SIG-M5 treated with dmso at 0.1 percent for 504 hours (cell line): ENCODE measurements around the gene CT45A3.
"Not testable (repeated sequence)": the region's sequence is repeated elsewhere in the genome, so short reads cannot be mapped to it uniquely, and the experiment has no call there.

Experiments
- DNase-seq: peaks from one replicate; lab custom pipeline; 2025; ENCODE audit not compliant: unreplicated experiment; lab: John Stamatoyannopoulos, UW

Gene CT45A3

GRCh38 chrX:135768091-135768490 lies at the start of gene CT45A3:
Gene CT45A3, minus strand, starts transcription at chrX:135768191. Its CDS starts 3,747 bp downstream, at chrX:135764444.
- not testable (repeated sequence) for DNase-seq

GRCh38 chrX:135802687-135803086 lies 34.7 kb upstream of the CT45A3 start, which contains the start of gene CT45A6:
Gene CT45A6, minus strand, starts transcription at chrX:135802787. Its CDS starts 3,794 bp downstream, at chrX:135798993.
- DNase-seq = not testable (repeated sequence)

GRCh38 chrX:135785403-135785802 lies 17.4 kb upstream of the CT45A3 start, which contains the start of gene CT45A5:
Gene CT45A5, minus strand, starts transcription at chrX:135785503. Its CDS starts 3,774 bp downstream, at chrX:135781729.
- not testable (repeated sequence) for DNase-seq

DNA sequence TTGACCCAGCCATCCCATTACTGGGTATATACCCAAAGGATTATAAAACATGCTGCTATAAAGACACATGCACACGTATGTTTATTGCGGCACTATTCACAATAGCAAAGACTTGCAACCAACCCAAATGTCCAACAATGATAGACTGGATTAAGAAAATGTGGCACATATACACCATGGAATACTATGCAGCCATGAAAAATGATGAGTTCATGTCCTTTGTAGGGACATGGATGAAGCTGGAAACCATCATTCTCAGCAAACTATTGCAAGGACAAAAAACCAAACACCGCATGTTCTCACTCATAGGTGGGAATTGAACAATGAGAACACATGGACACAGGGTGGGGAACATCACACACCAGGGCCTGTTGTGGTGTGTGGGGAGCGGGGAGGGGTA lies 23.3 kb downstream of the CT45A3 start:
- not testable (repeated sequence) for DNase-seq

GRCh38 chrX:135741192-135741715 lies 26.7 kb downstream of the CT45A3 start:
- no peak for DNase-seq

DNA sequence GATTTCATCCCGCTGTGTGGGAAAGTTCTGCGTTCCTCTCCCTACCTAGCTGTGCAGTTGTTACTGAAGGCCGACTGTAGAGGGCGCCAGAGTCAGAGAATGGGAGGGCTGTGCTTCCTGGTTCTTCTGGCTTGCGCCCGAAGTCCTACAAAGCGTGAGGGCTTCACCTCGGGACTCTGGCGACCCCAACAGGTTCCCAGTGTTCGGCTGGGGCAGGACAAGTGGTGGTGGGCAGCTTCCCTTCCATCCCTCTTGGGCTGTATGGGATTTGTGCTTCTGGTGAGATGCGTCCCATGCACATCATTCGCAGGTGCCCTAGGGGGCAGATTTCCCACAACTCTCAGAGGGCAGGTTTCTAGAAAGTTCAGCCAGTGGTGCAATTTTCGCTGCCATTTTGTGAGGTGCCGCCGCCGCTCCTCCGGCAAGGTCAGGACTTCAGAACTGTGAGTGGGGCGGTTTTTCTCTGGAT lies 27.3 kb downstream of the CT45A3 start:
- DNase-seq = no peak

- DNase-seq = no peak
Observed at GRCh38 chrX:135737366-135738071, 30.5 kb downstream of the CT45A3 start.

DNA sequence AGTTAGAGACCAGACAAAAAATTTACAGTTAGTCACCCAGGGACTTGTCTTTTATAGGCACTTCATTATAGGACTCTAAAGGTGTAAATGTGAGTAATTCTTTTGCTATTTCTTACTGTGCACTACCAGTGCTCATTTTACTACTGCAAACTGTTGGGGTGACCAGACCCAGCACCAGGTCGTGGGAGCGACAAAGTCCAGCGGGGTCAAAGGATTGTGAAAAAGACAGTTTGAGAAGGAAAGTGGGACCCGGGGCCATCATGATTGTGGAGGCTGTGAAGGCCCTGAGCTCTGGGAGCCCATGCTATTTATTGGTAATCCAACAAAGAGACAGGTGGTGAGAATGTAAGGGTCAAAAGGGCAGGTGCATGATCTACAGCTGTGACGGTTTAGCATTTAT lies 33.3 kb downstream of the CT45A3 start:
- DNase-seq = not testable (repeated sequence)

GRCh38 chrX:135713795-135714194 lies 54.2 kb downstream of the CT45A3 start:
- DNase-seq = no peak

- not testable (repeated sequence) for DNase-seq
Observed at GRCh38 chrX:135713183-135713689, 54.8 kb downstream of the CT45A3 start, which contains the start of gene CT45A1. Gene CT45A1, plus strand, starts transcription at chrX:135713639. Its CDS starts 5,302 bp downstream, at chrX:135718941.
